Esophagus muscularis mucosa (tissue), 4 donors: ENCODE data around the gene UNC13A. TPM values are rescaled to one million over a fixed set of nuclear protein-coding genes. Genes with fewer than 3 reads are reported as not detected.

Experiments used
- DNase-seq: peaks from one replicate; pipeline ENCODE4 v3.0.0-alpha.2; 2017; ENCODE audit errors: extremely low spot score
- H3K27ac ChIP-seq, 4 donors: fragments of 200-600 bp; sonication (generic); replicated peaks in 1 of 4; 1 replicate in 3 of 4; 2 replicates in 1 of 4; pipeline ENCODE4 v1.5.1; 2016 to 2019; ENCODE audit warnings: mild to moderate bottlenecking in 1 of 4
- H3K27me3 ChIP-seq, 4 donors: fragments of 200-600 bp; sonication (generic); one replicate each; pipeline versions ENCODE4 v1.5.1 to v1.6.0; 2016 to 2019
- H3K36me3 ChIP-seq, 4 donors: fragments of 200-600 bp; sonication (generic); one replicate each; pipeline ENCODE4 v1.5.1; 2016 to 2019
- H3K4me1 ChIP-seq, 4 donors: fragments of 200-600 bp; sonication (generic); one replicate each; pipeline ENCODE4 v1.5.1; 2016 to 2019
- H3K4me3 ChIP-seq, 4 donors: fragments of 200-600 bp; sonication (generic); 1 replicate in 2 of 4; 2 replicates in 2 of 4; pipeline ENCODE4 v1.5.1; 2016 to 2019; ENCODE audit warnings: mild to moderate bottlenecking in 4 of 4, moderate library complexity in 1 of 4
- H3K9me3 ChIP-seq, 4 donors: fragments of 200-600 bp; sonication (generic); 1 replicate in 3 of 4; 2 replicates in 1 of 4; pipeline ENCODE4 v1.5.1; 2016 to 2019
- CTCF ChIP-seq, 3 experiments: fragments of 200-600 bp in 2 of 3; fragments of 450-650 bp in 1 of 3; sonication (generic) in 2 of 3; IDR thresholded peaks; one replicate each; pipeline ENCODE4 v1.5.1; 2017 to 2019; ENCODE audit warnings: antibody characterized with exemption in 3 of 3, mild to moderate bottlenecking in 2 of 3, moderate library complexity in 1 of 3
- EP300 ChIP-seq: sonication (generic); formaldehyde crosslinking; IDR thresholded peaks from one replicate; pipeline ENCODE4 v1.6.1; 2017; ENCODE audit warnings: antibody characterized with exemption
- POLR2A ChIP-seq: fragments of 450-650 bp; IDR thresholded peaks from one replicate; pipeline ENCODE4 v1.6.1; 2017; ENCODE audit warnings: antibody characterized with exemption, moderate library complexity, mild to moderate bottlenecking, low read depth
- POLR2AphosphoS5 ChIP-seq, 2 donors: sonication (generic); formaldehyde crosslinking; IDR thresholded peaks; one replicate each; pipeline ENCODE4 v1.6.1; 2017; ENCODE audit warnings: antibody characterized with exemption in 2 of 2
- WGBS: methylation state at CpG from one replicate; pipeline ENCODE4 v1.1.5; 2018; 5-methylcytosine and 5-hydroxymethylcytosine counted together
- intact Hi-C: fragments of 100-400 bp; cut with DNase I; formaldehyde crosslinking; loops from one replicate; pipeline ENCODE4 v1.15.1; 2023
- total RNA-seq, 4 donors: library from RNA; depleted of rRNA; stranded (reverse); fragments of >200 nt; gene quantifications; one replicate each; pipeline versions ENCODE4 v1.1.0 to v1.2.1, GENCODE V29; 2016

The UNC13A gene
- total RNA-seq, 4 donors from 2014 or later = under 0.01 to 0.23 (median 0.18) TPM

- Histone ChIP-seq H3K27ac (no peak overlapping the region), H3K4me3 (peak overlapping the region in 1 of 4 donors; percentile 22), H3K9me3 (peaks cover 0 to 3% (median under 1%) of the 10 kb centered on the region in 4 donors), H3K27me3 (peaks cover 0 to 86% (median 11%) of the 10 kb centered on the region in 4 donors), H3K4me1 (peaks cover 0 to 11% (median 5%) of the 10 kb centered on the region in 4 donors), H3K36me3 (no peaks in the 10 kb centered on the region)
- no peak for DNase-seq
- TF ChIP-seq POLR2A = no peak
- TF ChIP-seq CTCF (IDR thresholded peaks at IDR 0.05) = no peak
- no peak for TF ChIP-seq POLR2AphosphoS5 (IDR thresholded peaks at IDR 0.05)
- no peak for TF ChIP-seq EP300
- 22% methylated on average over 22 of the region's 27 CpGs for WGBS
- intact Hi-C loops = no loop called here
Measured at GRCh38 chr19:17615889-17616685, 72.1 kb downstream of the UNC13A start.

GRCh38 chr19:17614476-17614875, 73.7 kb downstream of the UNC13A start:
- intact Hi-C loops = loop anchor here (5.0 kb wide), 1 partner anchor 153 kb away; no protein-coding TSS in a partner anchor
- Histone ChIP-seq H3K27ac (no peak overlapping the region), H3K36me3 (no peaks in the 10 kb centered on the region), H3K4me1 (peaks cover 0 to 11% (median 5%) of the 10 kb centered on the region in 4 donors), H3K9me3 (no peaks in the 10 kb centered on the region), H3K27me3 (peaks cover 0 to 84% (median 11%) of the 10 kb centered on the region in 4 donors), H3K4me3 (no peak overlapping the region)
- TF ChIP-seq POLR2A = no peak
- no peak for TF ChIP-seq POLR2AphosphoS5 (IDR thresholded peaks at IDR 0.05)
- TF ChIP-seq EP300 = no peak
- no peak for TF ChIP-seq CTCF (IDR thresholded peaks at IDR 0.05)
- DNase-seq = no peak
- WGBS = 84% methylated on average over 10 of the region's 12 CpGs

- peaks cover under 1 to 11% (median 5%) of the 10 kb centered on the region in 4 donors for H3K4me1 ChIP-seq
- no peaks in the 10 kb centered on the region for H3K36me3 ChIP-seq
- no peak overlapping the region for H3K4me3 ChIP-seq
- H3K27me3 ChIP-seq = peaks cover 0 to 76% (median 12%) of the 10 kb centered on the region in 4 donors
- TF ChIP-seq CTCF (IDR thresholded peaks at IDR 0.05) = no peak
- TF ChIP-seq POLR2AphosphoS5 (IDR thresholded peaks at IDR 0.05) = no peak
- TF ChIP-seq POLR2A = no peak
- TF ChIP-seq EP300 = no peak
- no peaks in the 10 kb centered on the region for H3K9me3 ChIP-seq
- no peak overlapping the region for H3K27ac ChIP-seq
- intact Hi-C loops = loop anchor here (5.0 kb wide), 1 partner anchor 156 kb away; no protein-coding TSS in a partner anchor
- 84% methylated on average over 7 of the region's 7 CpGs for WGBS
- no peak for DNase-seq
Measured at GRCh38 chr19:17611462-17612244, 76.5 kb downstream of the UNC13A start.

GRCh38 chr19:17610384-17610783, 77.8 kb downstream of the UNC13A start:
- no peak overlapping the region for H3K4me3 ChIP-seq
- H3K27me3 ChIP-seq = peaks cover 0 to 76% (median 13%) of the 10 kb centered on the region in 4 donors
- peaks cover 11 to 16% (median 15%) of the 10 kb centered on the region in 4 donors for H3K4me1 ChIP-seq
- intact Hi-C loops = loop anchor here (5.0 kb wide), 1 partner anchor 157 kb away; no protein-coding TSS in a partner anchor
- TF ChIP-seq CTCF (IDR thresholded peaks at IDR 0.05) = no peak
- TF ChIP-seq EP300 = no peak
- no peak for TF ChIP-seq POLR2A
- TF ChIP-seq POLR2AphosphoS5 (IDR thresholded peaks at IDR 0.05) = no peak
- no peak overlapping the region for H3K27ac ChIP-seq
- no peak for DNase-seq
- no peaks in the 10 kb centered on the region for H3K36me3 ChIP-seq
- 63% methylated on average over 7 of the region's 7 CpGs for WGBS
- no peaks in the 10 kb centered on the region for H3K9me3 ChIP-seq
